Stimulated activated CD4-positive, alpha-beta T cell treated with anti-CD3 and anti-CD28 coated beads, Interleukin-4, amount 100 ng/mL, for 1 hour (primary cell): Measurements from ENCODE around the gene CNDP2.
"Not testable (repeated sequence)": the region's sequence is repeated elsewhere in the genome, so short reads cannot be mapped to it uniquely, and the experiment has no call there.

Experiments
- DNase-seq: peaks from one replicate; pipeline ENCODE4 v3.0.0-alpha.2; 2020

Gene CNDP2

DNA sequence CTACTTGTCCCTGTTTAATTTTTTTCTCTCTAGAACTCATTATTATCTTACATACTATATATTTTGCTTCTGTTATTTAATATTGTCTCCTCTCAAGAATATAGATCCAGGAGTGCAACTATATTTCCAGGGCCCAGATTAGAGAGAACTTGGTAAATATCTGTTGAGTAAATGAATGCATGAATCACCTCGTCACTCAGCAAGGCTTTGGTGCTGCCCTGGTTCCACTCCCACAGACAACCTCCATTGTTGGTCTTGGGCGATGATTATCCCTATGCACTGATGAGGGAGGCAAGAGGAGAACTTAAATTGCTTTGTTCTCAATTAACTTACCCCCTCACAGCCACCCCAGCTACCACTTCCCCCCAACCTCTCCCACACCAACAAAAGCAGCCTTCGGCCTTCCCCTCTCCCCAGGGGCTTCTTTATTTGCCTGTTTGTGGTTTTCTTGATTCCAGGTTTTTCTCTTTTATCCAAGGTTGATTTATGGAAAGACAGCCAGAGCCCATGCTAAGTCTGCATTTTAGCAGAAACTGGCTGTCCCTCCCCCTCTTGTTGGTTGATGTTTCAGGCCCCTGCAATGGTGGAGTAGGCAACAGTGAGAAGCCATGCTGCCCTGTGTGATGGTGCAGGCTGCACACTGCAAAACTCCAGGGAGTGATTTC lies 22.1 kb upstream of the CNDP2 start:
- no peak for DNase-seq

DNA sequence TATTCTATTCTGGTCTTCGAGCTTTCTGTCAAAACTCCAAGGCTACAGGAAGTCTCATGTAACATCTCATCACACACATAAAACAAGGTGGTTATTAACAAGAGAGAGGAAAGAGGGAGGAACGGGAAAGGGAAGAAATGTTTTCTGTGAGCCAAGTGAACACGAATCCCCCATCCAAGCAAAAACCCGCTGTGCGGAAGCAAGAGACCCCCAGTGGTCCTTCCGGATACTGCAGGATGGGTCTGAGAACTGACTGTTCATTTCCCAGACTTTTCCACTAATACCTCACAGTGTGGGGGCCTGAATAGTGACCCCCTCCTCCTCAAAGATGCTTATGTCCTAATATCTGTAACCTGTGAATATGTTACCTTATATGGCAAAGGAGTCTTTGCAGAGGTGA lies 20.0 kb upstream of the CNDP2 start:
- DNase-seq, result no peak

DNA sequence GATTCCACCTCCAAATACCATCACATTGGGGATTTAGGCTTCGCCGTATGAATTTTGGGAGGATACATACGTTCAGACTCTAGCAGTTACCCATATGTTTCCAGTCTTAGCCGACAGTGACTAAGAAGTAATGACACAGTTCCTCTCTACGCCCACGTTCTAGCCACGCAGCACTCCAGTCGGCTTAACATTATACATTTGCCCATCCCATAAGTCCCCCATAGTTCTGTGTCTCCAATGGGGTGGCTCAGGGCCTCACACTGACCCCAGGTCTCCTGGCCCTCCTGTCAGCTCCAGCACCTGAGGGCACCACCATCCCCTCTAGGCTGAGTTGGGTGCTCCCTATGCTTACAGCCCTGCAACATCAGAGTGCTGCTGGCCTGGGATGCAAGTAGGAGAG lies 18.4 kb upstream of the CNDP2 start:
- no peak for DNase-seq

DNA sequence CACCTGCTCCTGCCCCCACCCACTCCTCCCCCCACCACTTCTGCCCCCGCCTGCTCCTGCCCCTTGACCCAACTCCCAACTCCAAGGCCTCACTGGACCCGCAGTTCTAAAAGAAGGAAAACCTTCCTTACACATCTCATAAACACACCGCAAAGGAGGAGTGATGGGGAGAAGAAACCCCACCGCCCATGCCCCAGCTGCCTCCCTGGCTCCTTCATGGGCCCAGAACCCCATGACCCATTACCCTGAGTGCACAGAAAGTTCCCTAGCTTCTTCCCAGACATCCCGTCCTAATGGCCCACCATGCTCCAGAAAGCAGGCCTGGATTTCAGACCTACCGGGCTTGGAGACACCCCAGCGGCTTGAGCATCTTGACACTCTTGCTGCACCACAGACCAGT lies 17.8 kb upstream of the CNDP2 start:
- DNase-seq, result no peak

DNA sequence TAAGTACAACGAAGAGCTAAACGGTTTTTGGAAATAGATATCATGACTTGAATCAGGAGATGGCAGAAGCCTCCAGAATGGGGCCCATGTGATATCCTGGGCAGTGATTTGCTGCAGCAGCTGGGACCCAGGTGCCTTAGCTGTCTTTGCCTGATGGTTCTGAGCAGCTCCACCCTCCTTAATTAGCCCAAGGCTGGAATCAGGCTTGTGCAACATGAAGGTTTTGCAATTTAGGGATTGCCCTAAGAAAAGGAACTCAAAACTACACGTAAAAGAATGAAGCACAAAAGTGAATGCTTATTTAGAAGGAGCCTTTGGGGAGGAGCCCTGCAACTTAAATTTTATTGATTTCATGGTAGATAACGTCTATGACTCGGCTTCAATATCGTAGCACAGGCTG lies 17.3 kb upstream of the CNDP2 start:
- no peak for DNase-seq

DNA sequence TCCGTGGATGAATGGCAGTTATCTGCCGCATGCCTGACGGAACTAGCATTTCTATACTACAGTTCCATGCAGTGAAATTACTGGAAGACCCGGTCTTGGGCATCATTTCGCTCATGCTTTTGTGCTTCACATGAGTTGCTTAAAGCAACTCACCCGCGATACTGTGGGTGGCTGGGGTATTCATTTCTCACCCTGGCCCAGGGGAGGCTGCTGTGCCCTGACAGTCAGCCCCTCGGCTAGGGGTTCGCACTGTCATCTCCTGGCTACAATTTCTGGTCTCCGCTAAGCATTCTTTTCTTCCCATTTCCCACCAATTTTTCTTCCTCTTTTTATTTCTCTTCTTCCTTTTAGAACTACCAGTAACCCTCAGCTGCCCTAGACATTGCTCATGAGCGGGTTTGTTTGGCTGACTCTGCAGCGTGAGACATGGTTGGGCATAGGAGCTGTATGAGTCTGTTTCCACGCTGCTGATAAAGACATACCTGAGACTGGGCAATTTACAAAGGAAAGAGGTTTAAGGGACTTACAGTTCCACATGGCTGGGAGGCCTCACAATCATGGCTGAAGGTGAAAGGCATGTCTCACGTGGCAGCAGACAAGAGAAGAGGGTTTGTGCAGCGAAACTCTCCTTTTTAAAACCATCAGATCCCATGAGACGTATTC lies 16.5 kb upstream of the CNDP2 start:
- DNase-seq, result no peak

DNA sequence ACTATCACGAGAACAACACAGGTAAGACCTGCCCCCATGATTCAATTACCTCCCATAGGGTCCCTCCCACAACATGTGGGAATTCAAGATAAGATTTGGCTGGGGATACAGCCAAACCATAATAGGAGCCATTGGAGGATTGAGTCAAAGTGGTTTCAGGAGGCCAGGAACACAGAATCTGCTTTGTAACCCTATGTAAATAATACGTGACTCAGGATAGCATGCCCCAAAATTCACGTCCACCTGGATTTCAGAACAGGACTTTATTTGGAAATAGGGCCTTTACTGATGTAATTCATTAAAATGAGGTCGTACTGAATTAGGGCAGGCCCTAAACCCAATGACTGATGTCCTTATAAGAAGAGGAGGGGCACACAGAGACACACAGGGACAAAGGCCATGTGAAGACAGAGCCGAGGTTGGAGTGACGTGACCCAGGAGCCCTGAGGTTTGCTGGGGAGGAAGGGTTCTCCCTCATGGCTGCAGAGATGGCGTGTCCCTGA lies 16.0 kb upstream of the CNDP2 start:
- DNase-seq, result no peak

DNA sequence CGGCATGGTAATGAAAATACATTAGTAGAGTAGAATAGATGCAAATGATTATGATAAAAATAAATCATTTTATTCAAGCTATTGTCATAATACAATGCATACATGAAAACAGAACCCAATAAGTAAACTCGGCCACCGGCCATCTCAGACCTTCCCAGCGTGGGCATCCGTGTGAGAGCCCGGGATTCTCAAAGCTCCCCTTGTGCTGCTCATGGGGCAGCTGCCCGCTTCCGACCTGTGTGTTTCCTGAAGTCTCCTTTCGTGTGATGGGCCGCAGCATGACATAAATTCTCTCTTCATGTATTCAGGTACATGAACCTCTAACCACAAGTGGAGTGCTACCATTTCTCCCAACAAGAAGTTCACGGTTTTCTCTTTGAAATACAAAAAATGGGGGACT lies 13.5 kb upstream of the CNDP2 start:
- no peak for DNase-seq

DNA sequence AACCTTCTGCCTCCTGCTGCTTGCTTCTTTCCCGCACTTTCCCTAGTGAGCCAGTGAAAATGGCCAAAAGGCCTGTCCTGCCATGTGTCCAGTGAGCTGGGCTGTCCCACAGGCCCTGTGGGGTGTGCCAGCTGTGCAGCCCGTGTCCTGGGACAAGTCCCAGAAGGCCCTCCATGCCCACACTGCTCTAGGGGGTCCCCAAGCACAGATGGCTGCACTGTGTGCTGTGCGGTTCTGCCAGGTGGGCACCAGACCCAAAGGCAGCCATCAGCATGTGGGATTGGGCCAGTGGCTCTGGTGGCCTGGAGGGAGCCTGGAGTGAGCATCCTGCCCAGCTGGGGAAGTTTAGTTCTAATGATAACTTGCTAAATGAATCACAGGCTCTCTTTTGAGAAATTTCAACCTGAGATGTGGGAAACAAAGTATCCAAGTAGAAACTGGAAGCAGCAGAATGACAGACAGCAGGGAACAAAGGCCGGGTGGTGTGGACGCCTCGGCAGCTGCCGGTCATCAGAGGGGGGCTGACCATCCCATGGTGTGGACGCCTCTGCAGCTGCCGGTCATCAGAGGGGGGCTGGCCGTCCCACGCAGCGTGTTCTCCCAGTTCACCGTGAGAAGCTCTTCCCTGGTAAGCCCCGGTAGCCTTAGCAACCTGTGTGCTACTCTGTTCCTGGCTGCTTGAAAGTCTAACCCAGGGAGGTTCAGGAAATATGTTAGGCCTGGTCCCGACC lies 9.9 kb upstream of the CNDP2 start:
- DNase-seq, result no peak

DNA sequence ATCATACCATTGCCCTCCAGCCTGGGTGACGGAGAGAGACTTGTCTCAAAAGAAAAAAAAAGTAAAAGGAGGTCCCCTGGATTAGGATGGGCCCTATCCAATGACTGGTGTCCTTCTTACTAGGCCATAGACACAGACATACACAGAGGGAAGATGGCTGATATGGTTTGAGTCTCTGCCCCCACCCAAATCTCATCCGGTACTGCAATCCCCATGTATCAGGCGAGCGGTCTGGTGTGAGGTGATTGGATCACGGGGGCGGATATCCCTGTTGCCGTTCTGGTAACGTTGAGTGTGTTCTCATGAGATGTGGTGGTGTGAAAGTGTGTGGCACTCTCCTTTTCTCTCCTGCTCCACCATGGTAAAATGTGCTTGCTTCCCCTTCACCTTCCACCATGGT lies 7.8 kb upstream of the CNDP2 start:
- no peak for DNase-seq

DNA sequence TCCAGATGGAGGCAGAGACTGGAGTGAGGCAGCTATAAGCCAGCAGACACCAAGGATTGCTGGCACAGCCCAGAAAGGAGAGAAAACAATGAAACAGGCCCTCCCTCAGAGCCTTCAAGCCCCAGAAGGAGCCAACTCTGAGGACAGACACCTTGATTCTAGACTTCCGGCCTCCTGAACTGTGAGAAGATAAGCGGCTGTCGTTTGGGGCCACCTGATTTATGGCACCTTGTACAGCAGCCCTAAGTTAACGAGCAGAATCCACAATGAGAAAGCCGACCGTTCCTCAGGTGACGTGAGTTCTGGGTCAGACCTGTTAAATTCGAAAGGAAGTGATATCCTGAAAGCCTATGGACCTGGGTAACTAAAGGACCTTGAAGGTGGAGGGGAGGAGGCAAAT lies 7.3 kb upstream of the CNDP2 start:
- no peak for DNase-seq

DNA sequence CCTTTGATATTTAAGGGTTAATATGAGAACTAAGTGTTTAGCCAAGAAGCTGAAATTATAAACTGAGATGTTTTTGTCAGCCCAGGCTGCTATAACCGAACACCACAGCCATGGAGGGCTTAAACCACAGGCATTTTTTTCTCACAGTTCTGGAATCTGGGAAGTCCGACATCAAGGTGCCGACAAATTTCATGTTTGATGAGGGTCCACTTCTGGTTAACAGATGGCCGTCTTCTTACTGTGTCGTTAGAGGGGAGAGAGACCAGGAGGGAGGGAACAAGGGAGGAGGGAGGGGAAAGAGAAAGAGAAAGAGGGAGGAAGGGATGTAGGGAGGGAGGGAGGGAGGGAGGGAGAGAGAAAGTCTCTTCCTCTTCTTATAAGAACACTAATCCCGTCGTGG lies 6.5 kb upstream of the CNDP2 start:
- no peak for DNase-seq

DNA sequence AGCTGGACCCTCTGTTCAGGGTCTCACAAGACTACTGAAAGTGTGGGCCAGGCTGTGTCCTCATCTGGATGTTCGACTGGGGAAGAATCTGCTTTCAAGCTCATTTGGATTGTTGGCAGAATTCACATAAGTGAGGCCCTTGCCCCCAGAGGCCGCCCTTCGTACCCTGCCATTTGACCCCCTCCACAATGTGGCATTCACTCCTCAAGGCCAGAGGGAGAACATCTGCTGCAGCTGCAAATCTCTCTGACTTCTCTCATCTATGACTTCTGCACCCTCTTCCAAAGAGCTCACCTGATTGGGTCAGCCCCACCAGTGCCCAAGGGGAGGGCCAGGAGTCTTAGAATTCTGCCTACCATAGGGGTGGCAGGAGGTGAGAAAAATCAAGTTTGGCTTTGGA lies 3.9 kb upstream of the CNDP2 start:
- DNase-seq, result no peak

DNA sequence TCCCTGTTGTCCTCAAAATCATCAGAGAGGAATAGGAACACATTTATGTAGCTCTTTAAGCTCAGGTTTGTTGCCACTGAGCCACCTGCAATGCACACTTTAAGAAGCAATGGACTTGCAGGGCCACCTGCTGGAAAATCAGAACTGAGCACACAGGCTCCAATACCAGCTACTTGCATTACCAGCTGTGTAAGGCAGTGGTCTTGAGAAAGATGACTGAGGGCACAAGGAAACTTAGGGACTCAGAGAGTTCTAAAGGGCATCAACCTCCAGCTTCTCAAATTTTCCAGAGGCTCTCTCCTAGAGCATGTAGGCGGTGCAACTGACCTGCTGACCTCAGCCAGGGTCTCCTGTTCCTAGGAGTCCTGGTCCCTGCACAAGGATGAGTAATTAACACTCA lies 2.5 kb upstream of the CNDP2 start:
- peak; percentile 37 for DNase-seq

DNA sequence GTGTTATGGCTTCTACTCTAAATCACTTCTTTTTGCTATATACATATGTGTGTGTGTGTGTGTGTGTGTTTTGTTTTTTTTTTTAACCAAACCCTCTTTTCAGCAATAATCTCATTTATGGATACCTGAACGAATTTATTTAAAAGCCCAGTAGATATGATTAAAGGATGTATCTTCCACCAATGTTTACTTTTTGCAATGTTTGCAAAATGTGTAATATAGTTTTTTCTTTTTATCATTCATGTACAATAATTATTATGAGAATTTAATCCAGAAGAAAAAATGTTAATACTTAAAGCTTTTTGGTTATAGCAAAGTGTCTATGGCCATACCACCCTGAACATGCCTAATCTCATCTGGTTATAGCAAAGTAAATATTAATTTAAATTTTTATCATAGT lies 1.6 kb upstream of the CNDP2 start:
- no peak for DNase-seq

DNA sequence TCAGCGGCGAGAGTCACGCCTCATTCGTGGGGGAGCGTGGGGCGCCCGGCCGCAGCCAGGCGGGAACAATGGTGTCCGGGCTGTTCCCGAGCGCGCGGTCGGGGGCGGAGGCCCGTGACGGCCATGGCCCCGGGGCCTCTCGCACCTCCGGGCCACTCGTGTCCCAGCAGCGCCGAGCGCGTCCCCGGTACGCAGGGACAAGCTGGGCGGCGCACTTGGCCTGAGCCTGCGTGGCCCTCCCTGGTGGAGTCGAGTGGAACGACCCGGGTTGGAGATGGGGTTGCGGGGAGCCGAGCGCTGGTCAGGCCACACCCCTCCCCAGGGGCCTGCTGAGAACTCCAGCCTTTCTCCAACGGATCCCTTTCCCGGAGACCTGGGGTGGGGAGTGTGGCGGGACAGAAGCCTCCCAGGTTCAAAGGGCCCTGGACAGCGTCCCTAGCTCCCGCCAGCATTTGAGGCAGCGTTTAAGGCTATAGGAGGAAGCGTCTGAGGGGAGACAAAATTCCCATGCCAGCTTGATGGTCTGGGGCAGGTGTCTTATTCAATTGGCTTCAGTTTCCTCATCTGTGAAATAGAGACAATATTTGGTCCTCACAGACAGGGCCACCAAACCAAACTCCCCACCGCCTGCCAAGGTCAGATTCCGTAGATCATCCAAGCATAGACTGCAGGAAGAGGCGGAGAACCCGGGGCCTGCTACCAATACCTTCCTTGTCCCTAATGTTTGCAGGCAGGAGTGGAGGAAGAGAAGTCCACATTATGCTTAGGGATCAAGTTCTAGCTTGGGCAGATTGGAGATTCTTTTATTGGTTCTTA lies 553 bp downstream of the CNDP2 start:
- peak; percentile 36 for DNase-seq

DNA sequence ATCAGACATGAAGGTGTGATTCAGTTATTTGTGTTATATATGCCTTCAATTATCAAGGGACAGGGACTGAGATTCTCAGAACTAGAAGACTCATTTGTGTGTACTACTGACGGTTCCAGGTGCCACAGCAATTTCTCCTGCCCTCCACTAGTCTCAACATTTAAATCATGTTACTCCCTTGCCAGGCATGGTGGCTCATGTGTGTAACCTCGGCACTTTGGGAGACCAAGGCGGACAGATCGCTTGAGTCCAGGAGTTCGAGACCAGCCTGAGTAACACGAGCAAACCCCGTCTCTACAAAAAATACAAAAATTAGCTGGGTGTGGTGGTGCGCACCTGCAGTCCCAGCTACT lies 1.1 kb downstream of the CNDP2 start:
- no peak for DNase-seq

DNA sequence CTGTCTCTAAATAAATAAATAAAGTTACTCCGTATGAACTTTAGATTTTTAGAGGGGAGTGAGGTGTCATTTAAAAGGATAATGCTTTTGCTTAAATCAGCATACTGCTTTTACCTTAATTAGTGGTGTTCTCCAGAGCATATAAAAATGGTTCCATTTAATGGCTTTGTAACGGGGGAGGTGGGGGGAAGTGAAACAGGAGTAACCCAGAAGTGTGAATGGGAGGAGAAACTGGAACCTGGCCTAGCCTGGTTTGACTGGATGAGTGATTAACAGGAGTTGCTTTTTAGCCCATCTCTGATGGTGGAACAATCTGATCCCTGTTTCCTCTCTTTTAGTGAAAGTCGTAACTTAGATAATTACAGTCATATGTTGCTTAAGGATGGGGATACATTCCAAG lies 1.6 kb downstream of the CNDP2 start:
- no peak for DNase-seq

DNA sequence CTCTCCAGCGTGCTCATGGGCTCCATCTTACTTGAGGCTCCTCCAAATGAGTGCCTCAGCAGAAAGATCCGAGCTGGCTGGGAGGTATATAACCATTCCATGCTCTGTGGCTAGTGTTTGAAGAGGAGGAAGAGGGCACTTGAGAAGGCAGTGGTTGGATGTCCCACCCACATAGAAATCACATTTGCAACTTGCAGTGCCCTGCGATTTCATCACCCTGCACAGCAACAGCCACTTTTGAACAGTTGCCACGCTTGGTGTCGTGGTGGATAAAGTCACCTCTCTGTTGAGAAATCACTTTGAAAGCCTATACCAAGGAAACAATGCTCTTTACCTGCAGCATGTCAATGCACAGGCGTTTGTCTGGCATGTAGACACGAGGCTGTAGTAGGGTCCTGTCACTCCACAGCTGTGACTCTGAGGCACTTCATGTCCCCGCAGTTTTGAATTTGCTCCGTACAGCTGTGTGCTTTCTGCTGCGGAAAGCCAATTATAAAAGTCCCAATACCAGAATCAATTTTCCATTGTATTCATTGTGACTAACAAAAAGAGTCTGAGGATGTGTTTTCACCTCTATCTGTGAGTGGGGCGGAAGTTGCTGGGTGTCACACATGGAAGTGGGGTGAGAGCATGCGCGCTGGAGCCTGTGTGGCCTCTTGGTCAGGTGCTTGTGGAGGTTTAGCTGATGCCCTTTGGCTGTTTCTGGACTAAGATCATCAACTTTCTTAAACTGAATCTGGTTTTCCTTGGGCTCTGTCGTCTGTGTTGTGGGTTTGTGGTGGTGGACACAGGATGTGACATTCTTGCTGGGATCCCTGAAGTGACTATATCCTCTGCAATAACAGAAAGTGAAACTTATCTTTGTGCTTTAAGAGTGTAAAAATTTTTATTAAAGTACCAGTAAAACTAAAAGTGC lies 2.8 kb downstream of the CNDP2 start:
- DNase-seq, result peak; percentile 77

DNA sequence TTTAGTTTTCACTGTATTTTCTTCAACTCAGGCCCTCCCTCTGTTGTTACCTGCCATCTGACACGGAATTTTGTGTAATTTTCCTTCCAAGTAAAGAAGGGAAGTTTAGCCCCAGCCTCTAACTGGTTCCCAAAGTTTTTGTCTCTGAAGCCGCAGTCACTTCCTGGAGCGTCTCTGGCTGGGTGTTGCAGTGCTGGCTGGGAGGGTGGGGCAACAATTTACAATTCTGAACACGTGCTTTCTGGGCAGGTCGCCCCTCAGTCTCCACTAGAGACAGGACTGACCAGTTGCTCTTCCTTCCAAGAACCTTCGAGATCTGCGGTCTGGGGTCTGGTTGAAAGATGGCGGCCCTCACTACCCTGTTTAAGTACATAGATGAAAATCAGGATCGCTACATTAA lies 3.5 kb downstream of the CNDP2 start:
- peak; percentile 20 for DNase-seq

DNA sequence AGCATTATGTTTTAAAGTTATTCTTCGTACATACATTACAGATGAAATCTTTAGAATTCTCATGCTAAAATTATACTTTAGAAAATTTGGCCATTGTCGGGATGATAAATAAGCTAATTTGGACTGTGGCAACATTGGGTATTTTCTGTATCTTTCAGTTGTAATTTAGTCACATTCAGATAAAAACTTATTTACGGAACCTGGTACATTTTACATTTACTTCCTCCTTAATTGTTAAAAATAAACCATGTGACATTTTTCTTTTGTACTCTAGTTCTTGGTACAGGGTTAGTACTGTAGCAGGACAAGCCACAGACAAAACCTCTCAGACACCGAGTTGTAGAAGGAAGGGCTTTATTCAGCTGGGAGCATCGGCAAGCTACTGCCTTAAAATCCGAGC lies 4.2 kb downstream of the CNDP2 start:
- no peak for DNase-seq

DNA sequence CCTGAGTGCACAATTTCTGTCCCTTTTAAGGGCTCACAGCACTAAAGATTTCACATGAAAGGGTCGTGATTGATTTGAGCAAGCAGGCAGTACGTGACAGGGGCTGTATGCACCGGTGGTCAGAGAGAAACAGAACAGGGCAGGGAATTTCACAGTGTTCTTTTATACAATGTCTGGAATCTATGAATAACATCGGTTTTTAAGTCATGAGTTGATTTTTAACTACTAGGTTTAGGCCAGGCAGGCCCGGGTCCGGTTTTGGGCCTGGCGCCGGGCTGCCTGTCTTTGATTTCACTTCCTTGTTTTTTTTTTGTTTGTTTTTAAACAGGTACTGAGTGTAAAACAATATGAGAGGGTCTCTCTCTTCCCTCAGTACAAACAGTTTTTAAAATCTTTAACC lies 4.6 kb downstream of the CNDP2 start:
- DNase-seq, result not testable (repeated sequence)
